ENCODE data around the gene BRD4. TPM values are rescaled to one million over a fixed set of nuclear protein-coding genes. Genes with fewer than 3 reads are reported as not detected.

BRD4 gene
- total RNA-seq, 2 experiments from 2014 or later, result 33.6 to 143 TPM

DNA sequence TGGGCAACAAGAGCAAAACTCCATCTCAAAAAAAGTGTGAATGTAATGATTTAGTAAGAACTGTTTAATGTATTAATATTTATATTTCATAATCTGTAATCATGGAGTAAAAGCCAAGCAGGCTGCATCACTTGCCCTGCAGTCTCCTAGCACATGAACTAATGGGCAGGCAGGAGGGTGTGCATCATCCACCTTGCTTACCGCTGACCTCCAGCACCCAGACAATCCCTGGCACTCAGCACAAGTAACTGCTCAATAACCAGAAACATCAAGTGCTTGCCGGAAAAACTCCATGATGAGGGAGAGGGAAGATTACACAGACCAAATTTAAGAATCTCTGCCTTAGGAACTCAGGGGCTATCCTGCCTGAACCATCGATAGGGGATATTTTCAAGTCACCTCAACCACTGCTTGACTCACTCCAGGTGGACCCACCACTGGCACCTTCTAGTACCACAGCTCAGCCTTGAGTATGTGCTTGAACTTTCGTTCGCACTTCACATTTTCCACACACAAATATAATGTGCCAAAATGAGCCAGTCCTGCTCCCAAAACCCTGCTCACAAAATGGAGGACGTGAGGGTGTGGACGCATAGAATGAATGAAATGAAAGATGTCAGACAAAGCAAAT is 18.6 kb downstream of the BRD4 start:
- H3K79me2 ChIP-seq (ENCODE audit: insufficient read depth, low read depth, low read length), result peaks cover 100% of the 10 kb centered on the region
- H3K4me1 ChIP-seq (ENCODE audit: insufficient read depth, low read length, poor library complexity, severe bottlenecking), result peaks cover 32% of the 10 kb centered on the region
- no TSS peak for BruUV-seq (replicated peaks)
- peaks cover 46% of the 10 kb centered on the region for H3K36me3 ChIP-seq (ENCODE audit: insufficient read depth, low read length)
- DNase-seq (ENCODE audit: low spot score), result no peak
- H3K4me3 ChIP-seq (ENCODE audit: low read depth, low read length, poor library complexity, severe bottlenecking), result no peak overlapping the region
- intact Hi-C loops (cut with micrococcal nuclease; ENCODE audit: unreplicated experiment), result no loop called here
- no peaks in the 10 kb centered on the region for H3K9me3 ChIP-seq (ENCODE audit: low read length)
- no peak overlapping the region for H3K4me2 ChIP-seq (ENCODE audit: low read length)
- H4K20me1 ChIP-seq (ENCODE audit: insufficient read depth, low read length), result peaks cover 53% of the 10 kb centered on the region
- no peak overlapping the region for H2AFZ ChIP-seq (ENCODE audit: low read length)
- H3K27ac ChIP-seq (ENCODE audit: low read depth, low read length, poor library complexity, severe bottlenecking), result no peak overlapping the region
- ChIA-PET POLR2A (no interaction called here), CTCF (ENCODE audit: unreplicated experiment) (no interaction called here)
- no peaks in the 10 kb centered on the region for H3K9me2 ChIP-seq (ENCODE audit: insufficient read depth, low read length)
- TF ChIP-seq EZH2phosphoT487 (IDR thresholded peaks at IDR 0.05; ENCODE audit: borderline replicate concordance, low read depth, low read length), result no peak
- no peak for TF ChIP-seq CTCF (conservative IDR thresholded peaks at IDR 0.05; ENCODE audit: low read length)

DNA sequence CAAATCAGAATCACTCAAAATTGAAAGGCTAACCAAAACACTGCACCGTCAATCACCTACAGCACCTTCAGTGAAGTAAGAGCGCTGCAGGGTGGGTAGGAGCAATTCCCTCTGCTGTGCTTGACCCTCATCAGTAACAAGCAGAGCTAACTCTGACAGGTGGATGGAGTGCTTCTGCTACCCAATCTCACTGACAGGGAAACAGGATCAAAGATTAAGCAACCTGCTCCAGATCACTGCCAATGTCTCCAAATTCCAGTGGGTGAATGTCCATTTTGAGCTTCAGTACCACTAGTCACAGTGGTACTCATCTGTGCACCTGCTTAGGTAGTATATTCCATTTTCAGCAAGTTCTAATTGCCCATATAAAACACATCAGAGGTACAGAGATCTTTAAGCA is 25.2 kb downstream of the BRD4 start:
- Histone ChIP-seq H3K9me2 (ENCODE audit: insufficient read depth, low read length) (no peaks in the 10 kb centered on the region), H2AFZ (ENCODE audit: low read length) (no peak overlapping the region), H3K79me2 (ENCODE audit: insufficient read depth, low read depth, low read length) (peaks cover 100% of the 10 kb centered on the region), H3K27ac (ENCODE audit: low read depth, low read length, poor library complexity, severe bottlenecking) (no peak overlapping the region), H3K9me3 (ENCODE audit: low read length) (no peaks in the 10 kb centered on the region), H4K20me1 (ENCODE audit: insufficient read depth, low read length) (peaks cover 50% of the 10 kb centered on the region), H3K36me3 (ENCODE audit: insufficient read depth, low read length) (peaks cover 21% of the 10 kb centered on the region; the same call in 1 of the 2 replicates), H3K4me1 (ENCODE audit: insufficient read depth, low read length, poor library complexity, severe bottlenecking) (peaks cover 49% of the 10 kb centered on the region), H3K4me3 (ENCODE audit: low read depth, low read length, poor library complexity, severe bottlenecking) (no peak overlapping the region), H3K4me2 (ENCODE audit: low read length) (no peak overlapping the region)
- BruUV-seq (replicated peaks), result no TSS peak
- TF ChIP-seq EZH2phosphoT487 (IDR thresholded peaks at IDR 0.05; ENCODE audit: borderline replicate concordance, low read depth, low read length), result no peak
- no peak for TF ChIP-seq CTCF (conservative IDR thresholded peaks at IDR 0.05; ENCODE audit: low read length)
- intact Hi-C loops (cut with micrococcal nuclease; ENCODE audit: unreplicated experiment), result no loop called here
- ChIA-PET CTCF (ENCODE audit: unreplicated experiment) (no interaction called here), POLR2A (interaction anchor here (0.6 kb wide), 1 partner anchor 78 kb away, joined by 4 read pairs; no protein-coding TSS in a partner anchor)
- no peak for DNase-seq (ENCODE audit: low spot score)

GRCh38 chr19:15305582-15306334 is 26.6 kb downstream of the BRD4 start:
- ChIA-PET POLR2A (interaction anchor here (1.1 kb wide), 1 partner anchor 11 kb away, joined by 3 read pairs; no protein-coding TSS in a partner anchor), CTCF (ENCODE audit: unreplicated experiment) (no interaction called here)
- TF ChIP-seq EZH2phosphoT487 (IDR thresholded peaks at IDR 0.05; ENCODE audit: borderline replicate concordance, low read depth, low read length), result no peak
- DNase-seq (ENCODE audit: low spot score), result no peak
- Histone ChIP-seq H3K36me3 (ENCODE audit: insufficient read depth, low read length) (peaks cover 11% of the 10 kb centered on the region; the same call in 1 of the 2 replicates), H2AFZ (ENCODE audit: low read length) (no peak overlapping the region), H3K4me2 (ENCODE audit: low read length) (peak overlapping the region; percentile 43; the same call in 1 of the 2 replicates), H4K20me1 (ENCODE audit: insufficient read depth, low read length) (peaks cover 49% of the 10 kb centered on the region), H3K4me1 (ENCODE audit: insufficient read depth, low read length, poor library complexity, severe bottlenecking) (peaks cover 61% of the 10 kb centered on the region), H3K9me3 (ENCODE audit: low read length) (no peaks in the 10 kb centered on the region), H3K79me2 (ENCODE audit: insufficient read depth, low read depth, low read length) (peaks cover 99% of the 10 kb centered on the region), H3K27ac (ENCODE audit: low read depth, low read length, poor library complexity, severe bottlenecking) (no peak overlapping the region), H3K4me3 (ENCODE audit: low read depth, low read length, poor library complexity, severe bottlenecking) (no peak overlapping the region), H3K9me2 (ENCODE audit: insufficient read depth, low read length) (no peaks in the 10 kb centered on the region)
- intact Hi-C loops (cut with micrococcal nuclease; ENCODE audit: unreplicated experiment), result no loop called here
- TSS peak; percentile 32 for BruUV-seq (replicated peaks)

Data from OCI-LY7 (cell line).